Loucy (cell line): Measurements from ENCODE around the gene OXCT2.

ENCODE experiments used
- EZH2phosphoT487 ChIP-seq: fragments of 200-600 bp; IDR thresholded peaks from 2 replicates; pipeline ENCODE4 v1.6.1; 2018; ENCODE audit warnings: antibody characterized with exemption, mild to moderate bottlenecking, moderate library complexity, borderline replicate concordance
- TF ChIP-seq, protein P1 (sequence below): fragments of 200-600 bp; sonication (generic); conservative IDR thresholded peaks from 2 replicates; pipeline ENCODE4 v1.5.1; 2014; ENCODE audit warnings: mild to moderate bottlenecking, antibody characterized with exemption, low read length

GRCh38 chr1:39802496-39803260, 31.5 kb upstream of the OXCT2 start:
- TF ChIP-seq, protein P1, sequence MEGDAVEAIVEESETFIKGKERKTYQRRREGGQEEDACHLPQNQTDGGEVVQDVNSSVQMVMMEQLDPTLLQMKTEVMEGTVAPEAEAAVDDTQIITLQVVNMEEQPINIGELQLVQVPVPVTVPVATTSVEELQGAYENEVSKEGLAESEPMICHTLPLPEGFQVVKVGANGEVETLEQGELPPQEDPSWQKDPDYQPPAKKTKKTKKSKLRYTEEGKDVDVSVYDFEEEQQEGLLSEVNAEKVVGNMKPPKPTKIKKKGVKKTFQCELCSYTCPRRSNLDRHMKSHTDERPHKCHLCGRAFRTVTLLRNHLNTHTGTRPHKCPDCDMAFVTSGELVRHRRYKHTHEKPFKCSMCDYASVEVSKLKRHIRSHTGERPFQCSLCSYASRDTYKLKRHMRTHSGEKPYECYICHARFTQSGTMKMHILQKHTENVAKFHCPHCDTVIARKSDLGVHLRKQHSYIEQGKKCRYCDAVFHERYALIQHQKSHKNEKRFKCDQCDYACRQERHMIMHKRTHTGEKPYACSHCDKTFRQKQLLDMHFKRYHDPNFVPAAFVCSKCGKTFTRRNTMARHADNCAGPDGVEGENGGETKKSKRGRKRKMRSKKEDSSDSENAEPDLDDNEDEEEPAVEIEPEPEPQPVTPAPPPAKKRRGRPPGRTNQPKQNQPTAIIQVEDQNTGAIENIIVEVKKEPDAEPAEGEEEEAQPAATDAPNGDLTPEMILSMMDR: no peak
- no peak for TF ChIP-seq EZH2phosphoT487
